PC-9 (cell line): ENCODE measurements around the gene CD48. TPM values are rescaled to one million over a fixed set of nuclear protein-coding genes. Genes with fewer than 3 reads are reported as not detected.
"Not testable (repeated sequence)": the region's sequence is repeated elsewhere in the genome, so short reads cannot be mapped to it uniquely, and the experiment has no call there.

Experiments
- BruUV-seq: library from RNA; stranded (reverse); fragments of 400-500 nt; replicated peaks from 2 replicates; lab custom pipeline; 2021; lab: Mats Ljungman, UMichigan
- CTCF ChIA-PET: fragments of 300-600 bp; sonication (Branson Sonifier 250); formaldehyde crosslinking; loops from one replicate; lab custom pipeline; 2022; ENCODE audit warnings: antibody characterized with exemption; lab: Charles Lee
- POLR2A ChIA-PET: fragments of 300-600 bp; sonication (Branson Sonifier 250); formaldehyde crosslinking; loops from one replicate; lab custom pipeline; 2022; ENCODE audit warnings: antibody characterized with exemption; ENCODE audit not compliant: unreplicated experiment; lab: Charles Lee
- DNase-seq, 2 experiments: peaks; one replicate each; pipeline versions ENCODE4 v3.0.0 to v3.0.0-alpha.2; 2015 to 2022; ENCODE audit warnings: mixed read lengths in 1 of 2
- H2AFZ ChIP-seq: fragments of 200-600 bp; sonication (generic); 2 replicates; pipeline ENCODE4 v1.8.1; 2017; ENCODE audit warnings: antibody characterized with exemption
- H3F3A ChIP-seq: fragments of 200-600 bp; sonication (generic); 2 replicates; pipeline ENCODE4 v1.8.1; 2017; ENCODE audit warnings: antibody characterized with exemption, mild to moderate bottlenecking, low read depth; ENCODE audit not compliant: insufficient read depth
- H3K27ac ChIP-seq: fragments of 200-600 bp; sonication (generic); 2 replicates; pipeline ENCODE4 v1.6.1; 2016; ENCODE audit warnings: mixed run types
- H3K27me3 ChIP-seq: fragments of 200-600 bp; sonication (generic); 2 replicates; pipeline ENCODE4 v1.6.1; 2016; ENCODE audit warnings: low read depth, mixed run types; ENCODE audit not compliant: insufficient read depth
- H3K36me3 ChIP-seq: fragments of 200-600 bp; sonication (generic); 2 replicates; pipeline ENCODE4 v1.6.1; 2016; ENCODE audit warnings: low read depth, mixed run types
- H3K4me1 ChIP-seq: fragments of 200-600 bp; sonication (generic); replicated peaks from 2 replicates; pipeline ENCODE4 v1.6.1; 2016; ENCODE audit warnings: mixed run types; ENCODE audit not compliant: insufficient read depth
- H3K4me2 ChIP-seq: fragments of 200-600 bp; sonication (generic); 2 replicates; pipeline ENCODE4 v1.6.1; 2017; ENCODE audit warnings: mixed run types
- H3K4me3 ChIP-seq: fragments of 200-600 bp; sonication (generic); 2 replicates; pipeline ENCODE4 v1.6.1; 2016; ENCODE audit warnings: mixed run types
- H3K79me2 ChIP-seq: fragments of 200-600 bp; sonication (generic); 2 replicates; pipeline ENCODE4 v1.6.1; 2017; ENCODE audit warnings: low read depth, mixed run types
- H3K9me2 ChIP-seq: fragments of 200-600 bp; sonication (generic); 2 replicates; pipeline ENCODE4 v1.8.1; 2017; ENCODE audit warnings: mild to moderate bottlenecking; ENCODE audit not compliant: insufficient read depth
- H3K9me3 ChIP-seq: fragments of 200-600 bp; sonication (generic); 2 replicates; pipeline ENCODE4 v1.8.1; 2016; ENCODE audit warnings: low read depth; ENCODE audit not compliant: insufficient read depth
- H4K20me1 ChIP-seq: fragments of 200-600 bp; sonication (generic); 2 replicates; pipeline ENCODE4 v1.8.1; 2017; ENCODE audit not compliant: insufficient read depth
- EZH2 ChIP-seq: fragments of 200-600 bp; sonication (generic); IDR thresholded peaks from 2 replicates; pipeline ENCODE4 v1.8.0; 2017; ENCODE audit warnings: antibody characterized with exemption, low read depth
- intact Hi-C: fragments of 100-400 bp; cut with micrococcal nuclease; formaldehyde crosslinking; loops from one replicate; pipeline ENCODE4 v1.10.0; 2022; ENCODE audit not compliant: unreplicated experiment
- total RNA-seq: library from RNA; stranded (reverse); gene quantifications from 2 replicates; pipeline ENCODE4 v1.2.3, GENCODE V29; 2021
- TF ChIP-seq, protein P1 (sequence below): fragments of 200-600 bp; sonication (generic); conservative IDR thresholded peaks from 2 replicates; pipeline ENCODE4 v1.6.1; 2017; ENCODE audit warnings: mixed run types, antibody characterized with exemption, mild to moderate bottlenecking, moderate library complexity

The CD48 gene
- total RNA-seq, 1 experiment from 2014 or later = not detected

DNA sequence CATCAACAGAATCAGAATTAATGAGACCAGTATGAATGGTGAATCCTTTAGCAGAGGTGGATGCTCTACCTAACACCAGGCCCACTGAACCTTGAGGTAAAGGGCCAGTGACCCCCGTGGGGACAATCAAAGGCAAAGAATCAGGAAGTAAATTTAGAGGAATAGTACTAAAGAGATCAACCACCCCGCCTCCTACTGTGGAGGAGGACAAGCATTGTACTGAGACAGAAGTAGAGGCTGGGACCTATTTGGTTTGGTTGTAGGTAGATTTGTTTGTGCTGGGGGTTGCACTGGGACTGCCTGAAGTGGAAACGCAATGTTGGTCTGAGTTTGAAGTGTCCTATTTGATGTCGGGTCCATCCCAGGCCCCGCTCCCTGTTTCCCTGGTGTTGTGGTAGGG, 9.5 kb downstream of the CD48 start:
- intact Hi-C loops = no loop called here
- no peak overlapping the region for H3K4me3 ChIP-seq
- peaks cover 73% of the 10 kb centered on the region for H3K27me3 ChIP-seq
- H3K9me3 ChIP-seq = no peaks in the 10 kb centered on the region
- no peak overlapping the region for H2AFZ ChIP-seq
- no peaks in the 10 kb centered on the region for H3K4me1 ChIP-seq
- no peak for TF ChIP-seq EZH2
- TF ChIP-seq, protein P1, sequence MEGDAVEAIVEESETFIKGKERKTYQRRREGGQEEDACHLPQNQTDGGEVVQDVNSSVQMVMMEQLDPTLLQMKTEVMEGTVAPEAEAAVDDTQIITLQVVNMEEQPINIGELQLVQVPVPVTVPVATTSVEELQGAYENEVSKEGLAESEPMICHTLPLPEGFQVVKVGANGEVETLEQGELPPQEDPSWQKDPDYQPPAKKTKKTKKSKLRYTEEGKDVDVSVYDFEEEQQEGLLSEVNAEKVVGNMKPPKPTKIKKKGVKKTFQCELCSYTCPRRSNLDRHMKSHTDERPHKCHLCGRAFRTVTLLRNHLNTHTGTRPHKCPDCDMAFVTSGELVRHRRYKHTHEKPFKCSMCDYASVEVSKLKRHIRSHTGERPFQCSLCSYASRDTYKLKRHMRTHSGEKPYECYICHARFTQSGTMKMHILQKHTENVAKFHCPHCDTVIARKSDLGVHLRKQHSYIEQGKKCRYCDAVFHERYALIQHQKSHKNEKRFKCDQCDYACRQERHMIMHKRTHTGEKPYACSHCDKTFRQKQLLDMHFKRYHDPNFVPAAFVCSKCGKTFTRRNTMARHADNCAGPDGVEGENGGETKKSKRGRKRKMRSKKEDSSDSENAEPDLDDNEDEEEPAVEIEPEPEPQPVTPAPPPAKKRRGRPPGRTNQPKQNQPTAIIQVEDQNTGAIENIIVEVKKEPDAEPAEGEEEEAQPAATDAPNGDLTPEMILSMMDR = no peak
- no peak for DNase-seq
- ChIA-PET CTCF (no interaction called here), POLR2A (no interaction called here)
- no peaks in the 10 kb centered on the region for H3K36me3 ChIP-seq
- no peaks in the 10 kb centered on the region for H3K9me2 ChIP-seq
- no peaks in the 10 kb centered on the region for H3K79me2 ChIP-seq
- no TSS peak for BruUV-seq
- H3K4me2 ChIP-seq = no peak overlapping the region
- H3K27ac ChIP-seq = no peak overlapping the region
- H3F3A ChIP-seq = no peaks in the 10 kb centered on the region
- H4K20me1 ChIP-seq = no peaks in the 10 kb centered on the region

DNA sequence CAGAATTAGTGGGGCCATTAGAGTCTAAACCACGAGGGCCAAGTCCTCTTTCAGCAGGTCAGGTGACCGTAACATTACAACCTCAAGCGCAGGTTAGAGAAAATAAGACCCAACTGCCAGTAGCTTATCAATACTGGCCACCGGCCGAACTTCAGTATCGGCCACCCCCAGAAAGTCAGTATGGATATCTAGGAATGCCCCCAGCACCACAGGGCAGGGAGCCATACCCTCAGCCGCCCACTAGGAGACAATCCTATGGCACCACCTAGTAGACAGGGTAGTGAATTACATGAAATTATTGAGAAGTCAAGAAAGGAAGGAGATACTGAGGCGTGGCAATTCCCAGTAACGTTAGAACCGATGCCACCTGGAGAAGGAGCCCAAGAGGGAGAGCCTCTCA, 19.2 kb downstream of the CD48 start:
- H3K9me3 ChIP-seq, H3F3A ChIP-seq, POLR2A ChIA-PET, BruUV-seq, H3K4me3 ChIP-seq, DNase-seq, CTCF ChIA-PET, H3K4me2 ChIP-seq, H3K9me2 ChIP-seq, intact Hi-C loops, H3K4me1 ChIP-seq, H3K27ac ChIP-seq, H2AFZ ChIP-seq, H3K79me2 ChIP-seq, H3K36me3 ChIP-seq, H4K20me1 ChIP-seq: not testable (repeated sequence)
- TF ChIP-seq, protein P1 = 0 out of 2 replicates have a peak, but pooled peaks have one; percentile 27
- H3K27me3 ChIP-seq = peaks cover 67% of the 10 kb centered on the region

DNA sequence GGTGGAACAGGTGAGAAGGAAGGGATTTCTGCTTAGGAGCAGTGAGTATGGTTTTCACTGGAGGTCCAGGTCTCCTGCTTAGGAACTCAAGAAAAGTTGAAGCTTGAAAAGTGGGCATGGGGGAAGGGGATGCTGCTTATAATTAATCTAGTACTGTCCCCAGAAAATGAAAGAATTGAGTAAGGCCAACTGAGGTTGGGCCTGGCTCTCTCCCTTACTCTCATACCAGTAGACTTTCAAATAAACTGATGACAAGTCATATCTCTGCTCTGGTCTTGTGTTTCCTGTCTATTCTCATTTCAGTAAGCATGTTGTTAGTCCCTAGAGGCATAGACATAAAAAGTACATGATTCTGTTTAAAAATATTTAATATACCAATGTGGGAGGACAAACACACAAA, 26.4 kb downstream of the CD48 start:
- ChIA-PET POLR2A (no interaction called here), CTCF (no interaction called here)
- Histone ChIP-seq H3K36me3 (no peaks in the 10 kb centered on the region), H3K9me3 (0 out of 2 replicates have a peak, but pooled peaks cover 3% of the 10 kb centered on the region), H3K27me3 (peaks cover 46% of the 10 kb centered on the region), H3K4me2 (no peak overlapping the region), H3K27ac (no peak overlapping the region), H3K9me2 (no peaks in the 10 kb centered on the region), H3K4me3 (no peak overlapping the region), H4K20me1 (no peaks in the 10 kb centered on the region), H3K4me1 (no peaks in the 10 kb centered on the region), H2AFZ (no peak overlapping the region), H3K79me2 (no peaks in the 10 kb centered on the region), H3F3A (no peaks in the 10 kb centered on the region)
- no peak for DNase-seq
- intact Hi-C loops = no loop called here
- TF ChIP-seq, protein P1 = no peak
- TF ChIP-seq EZH2 = no peak
- no TSS peak for BruUV-seq
